D721Med (cell line): ENCODE data around the gene GPR173.

ENCODE experiments used
- DNase-seq: peaks from one replicate; pipeline ENCODE4 v3.0.0; 2011; ENCODE audit warnings: low spot score; ENCODE audit not compliant: insufficient read length
- FAIRE-seq: peaks from 2 replicates; lab custom pipeline; 2011; peaks lifted over from hg19 to GRCh38; lab: Jason Lieb, UNC
- CTCF ChIP-seq: IDR thresholded peaks from 2 replicates; pipeline ENCODE4 v1.5.1; 2012; ENCODE audit warnings: mild to moderate bottlenecking, control low read depth; ENCODE audit not compliant: insufficient read depth; ENCODE audit errors: missing control alignments

Gene GPR173

DNA sequence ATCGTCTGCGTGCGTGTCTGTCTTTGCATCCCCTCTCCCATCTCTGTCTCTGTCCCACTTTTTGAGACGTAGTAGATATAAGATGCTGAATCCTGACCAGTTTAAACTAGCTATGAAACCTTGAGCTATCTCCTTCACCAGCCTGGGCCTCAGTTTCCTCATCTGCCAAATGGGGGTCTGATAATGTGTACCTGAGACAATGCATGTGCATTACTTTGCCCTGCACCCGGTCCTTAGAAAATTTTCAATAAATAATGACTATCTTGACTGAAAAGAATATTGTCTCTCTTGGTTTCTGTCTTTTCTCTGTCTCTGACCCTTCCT is 46.0 kb downstream of the GPR173 start:
- FAIRE-seq (no peak), DNase-seq (no peak)
- TF ChIP-seq CTCF: no peak

GRCh38 chrX:53095796-53096195 is 47.2 kb downstream of the GPR173 start:
- no peak for FAIRE-seq
- no peak for TF ChIP-seq CTCF
- DNase-seq: no peak

DNA sequence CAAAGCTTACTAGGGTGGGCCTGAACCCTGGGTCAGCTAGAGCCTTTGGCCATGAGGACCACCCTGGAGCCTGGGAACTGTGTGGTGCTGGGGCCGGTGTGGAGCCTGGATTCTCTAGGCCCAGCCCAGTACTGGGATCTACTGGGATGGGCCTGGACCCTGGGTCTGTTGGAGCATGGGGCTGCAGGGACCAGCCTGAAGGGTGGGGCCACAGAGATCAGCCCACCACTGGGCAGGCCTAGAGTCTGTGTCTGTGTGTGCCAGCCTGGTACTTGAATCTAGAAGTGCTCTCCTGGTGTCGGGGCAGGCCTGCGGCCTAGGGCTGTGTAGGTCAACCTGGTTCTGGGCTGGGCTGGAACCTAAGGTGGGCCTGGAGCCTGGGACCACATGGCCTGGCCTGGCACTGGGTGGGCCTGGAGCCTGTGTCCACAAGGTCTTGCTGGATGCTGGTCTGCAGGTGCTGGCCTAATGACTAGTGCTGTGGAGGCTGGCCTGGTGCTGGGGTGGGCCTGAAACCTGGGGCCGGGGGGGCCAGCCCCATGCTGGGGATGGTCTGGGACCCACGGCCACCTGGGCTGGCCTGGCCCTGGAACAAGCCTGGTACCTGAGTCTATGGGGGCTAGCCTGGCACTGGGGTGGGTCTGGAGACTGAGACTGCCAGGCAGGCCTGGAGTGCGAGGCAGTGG is 66.4 kb downstream of the GPR173 start:
- DNase-seq: no peak
- TF ChIP-seq CTCF: no peak
- FAIRE-seq: no peak

GRCh38 chrX:53115550-53115874 is 66.9 kb downstream of the GPR173 start:
- TF ChIP-seq CTCF: no peak
- no peak for FAIRE-seq
- no peak for DNase-seq

- FAIRE-seq (no peak), DNase-seq (no peak)
- TF ChIP-seq CTCF: no peak
Observed at GRCh38 chrX:53116101-53116500, 67.5 kb downstream of the GPR173 start.

DNA sequence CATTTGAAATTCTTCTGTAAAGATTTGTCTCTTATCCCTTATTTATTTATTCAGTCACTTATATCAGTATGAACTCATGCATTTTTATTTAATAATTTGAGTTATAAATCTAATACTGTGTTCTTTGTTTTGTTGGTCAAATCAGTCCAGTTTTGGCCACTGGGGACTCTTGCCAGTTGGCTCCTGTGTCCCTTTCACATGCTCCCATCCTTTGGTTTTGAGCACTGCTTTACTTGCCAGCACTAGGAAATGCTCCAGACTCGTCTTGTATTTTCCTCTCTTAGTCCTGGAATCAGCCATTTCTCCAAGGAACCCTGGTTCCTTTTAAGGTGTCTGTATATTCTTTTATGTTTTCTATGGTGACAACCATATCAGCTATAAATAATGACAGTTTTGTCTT is 73.4 kb downstream of the GPR173 start:
- no peak for DNase-seq
- no peak for FAIRE-seq
- TF ChIP-seq CTCF: no peak

DNA sequence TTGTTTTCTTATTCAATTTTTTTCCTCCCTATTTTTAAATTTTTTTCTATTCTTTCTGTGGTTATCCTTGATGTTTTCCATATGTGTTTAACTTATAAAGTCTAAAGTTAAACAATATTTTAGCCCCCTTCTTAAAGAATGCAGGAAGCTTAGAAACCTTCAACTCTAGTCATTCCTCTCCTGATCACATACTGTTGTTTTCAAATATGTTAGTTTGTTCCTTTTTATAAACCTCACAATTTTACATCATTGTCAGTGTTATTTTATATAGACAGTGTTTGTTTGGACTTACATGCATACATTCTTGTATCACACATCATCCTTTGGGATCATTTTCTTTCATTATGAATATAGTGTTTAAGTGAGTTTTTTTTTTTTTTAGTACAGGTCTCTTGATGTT is 76.9 kb downstream of the GPR173 start:
- DNase-seq (no peak), FAIRE-seq (no peak)
- TF ChIP-seq CTCF: no peak
